CD4-positive, alpha-beta T cell (primary cell): ENCODE results near the gene SH2D5. TPM values are rescaled to one million over a fixed set of nuclear protein-coding genes. Genes with fewer than 3 reads are reported as not detected.

Source experiments
- ATAC-seq: fragments of 200-7000 bp; cut with Tn5 transposase; one replicate; pipeline ENCODE4 v1.10.0; 2022; ENCODE audit warnings: mild to moderate bottlenecking; ENCODE audit not compliant: poor library complexity
- CTCF ChIA-PET: fragments of 350-600 bp; sonication (Branson Sonifier 250); formaldehyde crosslinking; loops from one replicate; lab custom pipeline; 2021; ENCODE audit warnings: antibody characterized with exemption, inconsistent platforms; lab: Charles Lee
- POLR2A ChIA-PET: fragments of 350-600 bp; sonication (Branson Sonifier 250); formaldehyde crosslinking; loops from one replicate; lab custom pipeline; 2021; ENCODE audit warnings: antibody characterized with exemption, inconsistent platforms; lab: Charles Lee
- DNase-seq, 14 experiments: peaks; one replicate each; pipeline ENCODE4 v3.0.0-alpha.2; 2013 to 2020; ENCODE audit warnings: mixed read lengths in 2 of 14
- H3K27ac ChIP-seq, 2 donors: one replicate each; pipeline versions ENCODE4 v1.5.1 to v1.7.0; 2013; ENCODE audit warnings: low read length in 2 of 2, low read depth in 1 of 2, mild to moderate bottlenecking in 1 of 2
- H3K27me3 ChIP-seq, 2 experiments: 1 replicate in 1 of 2; 2 replicates in 1 of 2; pipeline versions ENCODE4 v1.6.1 to v1.7.0; 2013; ENCODE audit warnings: low read length in 2 of 2, control low read depth in 1 of 2, mild to moderate bottlenecking in 1 of 2, moderate library complexity in 1 of 2; ENCODE audit not compliant: insufficient read depth in 2 of 2, control insufficient read depth in 1 of 2
- H3K36me3 ChIP-seq: one replicate; pipeline ENCODE4 v1.6.1; 2013; ENCODE audit warnings: low read length, control low read depth; ENCODE audit not compliant: insufficient read depth
- H3K4me1 ChIP-seq: one replicate; pipeline ENCODE4 v1.6.1; 2013; ENCODE audit warnings: low read length, control low read depth; ENCODE audit not compliant: insufficient read depth
- H3K4me3 ChIP-seq: one replicate; pipeline ENCODE4 v1.5.1; 2013; ENCODE audit warnings: mild to moderate bottlenecking, low read length, moderate library complexity
- H3K9me3 ChIP-seq, 2 experiments: 1 replicate in 1 of 2; 2 replicates in 1 of 2; pipeline versions ENCODE4 v1.6.1 to v1.7.0; 2013; ENCODE audit warnings: low read length in 2 of 2, mild to moderate bottlenecking in 2 of 2, control low read depth in 1 of 2, moderate library complexity in 1 of 2; ENCODE audit not compliant: control insufficient read depth in 1 of 2, insufficient read depth in 1 of 2
- H3K27ac Mint-ChIP-seq: one replicate; pipeline ENCODE4 v1.8.0; 2020; ENCODE audit warnings: mixed read lengths
- H3K27me3 Mint-ChIP-seq: one replicate; pipeline ENCODE4 v1.8.0; 2021; ENCODE audit warnings: mixed read lengths
- H3K36me3 Mint-ChIP-seq: one replicate; pipeline ENCODE4 v1.8.0; 2021; ENCODE audit warnings: low read depth, mixed read lengths
- H3K4me1 Mint-ChIP-seq: one replicate; pipeline ENCODE4 v1.8.0; 2021; ENCODE audit warnings: low read depth, mixed read lengths
- H3K4me3 Mint-ChIP-seq: one replicate; pipeline ENCODE4 v1.8.0; 2020; ENCODE audit warnings: mild to moderate bottlenecking, mixed read lengths
- H3K9me3 Mint-ChIP-seq: one replicate; pipeline ENCODE4 v1.8.0; 2020; ENCODE audit warnings: mixed read lengths
- CTCF ChIP-seq: fragments of 200-600 bp; IDR thresholded peaks from one replicate; pipeline ENCODE4 v1.8.0; 2022; ENCODE audit warnings: antibody characterized with exemption, mild to moderate bottlenecking
- intact Hi-C, 2 experiments: fragments of 100-400 bp; cut with DNase I in 1 of 2; cut with micrococcal nuclease in 1 of 2; formaldehyde crosslinking; loops; one replicate each; pipeline versions ENCODE4 v1.15.1 to v1.9.0; 2023 to 2025; cut with DNase I, micrococcal nuclease
- total RNA-seq, 174 experiments: library from RNA in 2 of 174; stranded (reverse) in 2 of 174; gene quantifications; one replicate each; pipeline ENCODE4 v1.2.3 and lab custom pipeline; 2021 to 2026

SH2D5 gene
- total RNA-seq, 2 experiments from 2014 or later = 0.08 TPM; not detected in 1

GRCh38 chr1:20685099-20685662 lies 47.3 kb downstream of the SH2D5 start:
- no peaks in the 10 kb centered on the region for H3K9me3 Mint-ChIP-seq
- peaks cover 2% of the 10 kb centered on the region for H3K4me1 ChIP-seq
- no peak overlapping the region for H3K4me3 Mint-ChIP-seq
- intact Hi-C loops = no loop called here
- H3K36me3 Mint-ChIP-seq = no peaks in the 10 kb centered on the region
- ChIA-PET CTCF (no interaction called here), POLR2A (no interaction called here)
- H3K27ac Mint-ChIP-seq = no peak overlapping the region
- ATAC-seq (no peak), DNase-seq (no peak)
- H3K27me3 ChIP-seq = no peaks in the 10 kb centered on the region
- H3K27ac ChIP-seq = no peak overlapping the region
- no peak for TF ChIP-seq CTCF
- H3K36me3 ChIP-seq = no peaks in the 10 kb centered on the region
- no peak overlapping the region for H3K4me3 ChIP-seq
- H3K9me3 ChIP-seq = no peaks in the 10 kb centered on the region
- no peaks in the 10 kb centered on the region for H3K4me1 Mint-ChIP-seq
- H3K27me3 Mint-ChIP-seq = no peaks in the 10 kb centered on the region

- H3K9me3 ChIP-seq = no peaks in the 10 kb centered on the region
- Mint-ChIP-seq H3K27me3 (no peaks in the 10 kb centered on the region), H3K27ac (no peak overlapping the region), H3K4me3 (no peak overlapping the region), H3K36me3 (no peaks in the 10 kb centered on the region), H3K4me1 (no peaks in the 10 kb centered on the region), H3K9me3 (no peaks in the 10 kb centered on the region)
- H3K27ac ChIP-seq = no peak overlapping the region
- intact Hi-C loops = no loop called here
- ChIA-PET CTCF (no interaction called here), POLR2A (no interaction called here)
- DNase-seq = no peak
- H3K4me1 ChIP-seq = peaks cover 2% of the 10 kb centered on the region
- H3K27me3 ChIP-seq = no peaks in the 10 kb centered on the region
- no peak for ATAC-seq
- no peak for TF ChIP-seq CTCF
- H3K4me3 ChIP-seq = no peak overlapping the region
- H3K36me3 ChIP-seq = no peaks in the 10 kb centered on the region
These were observed 47.9 kb downstream of the SH2D5 start for GRCh38 chr1:20684651-20685050.

- intact Hi-C loops = no loop called here
- CTCF ChIA-PET = no interaction called here
- H3K4me1 Mint-ChIP-seq = no peaks in the 10 kb centered on the region
These were observed 48.4 kb downstream of the SH2D5 start for GRCh38 chr1:20684050-20684620.

More at GRCh38 chr1:20684050-20684620, 48.4 kb downstream of the SH2D5 start:
- no peak for DNase-seq
- H3K9me3 Mint-ChIP-seq = no peaks in the 10 kb centered on the region
- Histone ChIP-seq H3K9me3 (no peaks in the 10 kb centered on the region), H3K27ac (no peak overlapping the region), H3K4me1 (peaks cover 2% of the 10 kb centered on the region), H3K36me3 (no peaks in the 10 kb centered on the region), H3K4me3 (no peak overlapping the region), H3K27me3 (no peaks in the 10 kb centered on the region)
- H3K27ac Mint-ChIP-seq = no peak overlapping the region
- no peak overlapping the region for H3K4me3 Mint-ChIP-seq
- no peak for TF ChIP-seq CTCF
- no peak for ATAC-seq
- no peaks in the 10 kb centered on the region for H3K36me3 Mint-ChIP-seq
- POLR2A ChIA-PET = no interaction called here
- no peaks in the 10 kb centered on the region for H3K27me3 Mint-ChIP-seq
